Ishikawa (cell line): ENCODE measurements around the gene SLC2A14.
"Not testable (repeated sequence)": the region's sequence is repeated elsewhere in the genome, so short reads cannot be mapped to it uniquely, and the experiment has no call there.

ENCODE experiments used
- CEBPB ChIP-seq: IDR thresholded peaks from 2 replicates; pipeline ENCODE4 v1.6.1; 2012
- CREB1 ChIP-seq: IDR thresholded peaks from 2 replicates; pipeline ENCODE4 v1.6.1; 2012; ENCODE audit warnings: low read depth
- EGR1 ChIP-seq: IDR thresholded peaks from 2 replicates; pipeline ENCODE4 v1.6.1; 2012
- EP300 ChIP-seq: IDR thresholded peaks from 2 replicates; pipeline ENCODE4 v1.6.1; 2012; ENCODE audit warnings: borderline replicate concordance
- FOXM1 ChIP-seq: IDR thresholded peaks from 2 replicates; pipeline ENCODE4 v1.6.1; 2012; ENCODE audit warnings: low read depth, borderline replicate concordance
- MAX ChIP-seq: IDR thresholded peaks from 2 replicates; pipeline ENCODE4 v1.6.1; 2012
- NFIC ChIP-seq: IDR thresholded peaks from 2 replicates; pipeline ENCODE4 v1.6.1; 2012
- RAD21 ChIP-seq: IDR thresholded peaks from 2 replicates; pipeline ENCODE4 v1.6.1; 2012; ENCODE audit warnings: low read depth
- TAF1 ChIP-seq: IDR thresholded peaks from 2 replicates; pipeline ENCODE4 v1.6.1; 2012; ENCODE audit warnings: low read depth, mild to moderate bottlenecking
- TCF12 ChIP-seq: IDR thresholded peaks from 2 replicates; pipeline ENCODE4 v1.6.1; 2012; ENCODE audit warnings: low read depth
- TEAD4 ChIP-seq: IDR thresholded peaks from 2 replicates; pipeline ENCODE4 v1.6.1; 2012
- USF1 ChIP-seq: IDR thresholded peaks from 2 replicates; pipeline ENCODE4 v1.6.1; 2012
- YY1 ChIP-seq: IDR thresholded peaks from 2 replicates; pipeline ENCODE4 v1.6.1; 2012; ENCODE audit warnings: low read depth
- ZBTB7A ChIP-seq: IDR thresholded peaks from 2 replicates; pipeline ENCODE4 v1.6.1; 2012; ENCODE audit warnings: low read depth
- TF ChIP-seq, protein P1 (sequence below): IDR thresholded peaks from 2 replicates; pipeline ENCODE4 v1.6.1; 2012; ENCODE audit warnings: low read depth, mild to moderate bottlenecking

Gene SLC2A14

DNA sequence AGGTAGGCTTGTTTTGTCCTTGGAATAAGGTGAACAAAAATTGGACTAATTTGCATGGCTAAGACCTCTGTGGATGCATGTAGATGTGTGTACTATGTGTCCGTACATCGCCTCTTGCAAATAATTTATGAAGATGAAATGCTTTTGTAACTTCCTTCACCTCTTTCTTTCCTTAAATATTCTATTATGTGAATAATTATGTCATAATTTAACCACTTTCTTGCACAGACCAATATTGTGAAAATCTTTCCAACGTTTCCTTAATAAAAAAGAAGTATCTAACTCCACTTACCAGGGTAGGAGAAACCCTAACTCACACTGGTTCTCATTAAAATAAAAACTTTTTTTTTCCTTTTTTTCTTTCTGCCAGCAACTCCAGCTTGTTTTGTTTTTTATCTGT lies 79.5 kb downstream of the SLC2A14 start:
- TF ChIP-seq TAF1: no peak
- TF ChIP-seq ZBTB7A: no peak
- TF ChIP-seq, protein P1, sequence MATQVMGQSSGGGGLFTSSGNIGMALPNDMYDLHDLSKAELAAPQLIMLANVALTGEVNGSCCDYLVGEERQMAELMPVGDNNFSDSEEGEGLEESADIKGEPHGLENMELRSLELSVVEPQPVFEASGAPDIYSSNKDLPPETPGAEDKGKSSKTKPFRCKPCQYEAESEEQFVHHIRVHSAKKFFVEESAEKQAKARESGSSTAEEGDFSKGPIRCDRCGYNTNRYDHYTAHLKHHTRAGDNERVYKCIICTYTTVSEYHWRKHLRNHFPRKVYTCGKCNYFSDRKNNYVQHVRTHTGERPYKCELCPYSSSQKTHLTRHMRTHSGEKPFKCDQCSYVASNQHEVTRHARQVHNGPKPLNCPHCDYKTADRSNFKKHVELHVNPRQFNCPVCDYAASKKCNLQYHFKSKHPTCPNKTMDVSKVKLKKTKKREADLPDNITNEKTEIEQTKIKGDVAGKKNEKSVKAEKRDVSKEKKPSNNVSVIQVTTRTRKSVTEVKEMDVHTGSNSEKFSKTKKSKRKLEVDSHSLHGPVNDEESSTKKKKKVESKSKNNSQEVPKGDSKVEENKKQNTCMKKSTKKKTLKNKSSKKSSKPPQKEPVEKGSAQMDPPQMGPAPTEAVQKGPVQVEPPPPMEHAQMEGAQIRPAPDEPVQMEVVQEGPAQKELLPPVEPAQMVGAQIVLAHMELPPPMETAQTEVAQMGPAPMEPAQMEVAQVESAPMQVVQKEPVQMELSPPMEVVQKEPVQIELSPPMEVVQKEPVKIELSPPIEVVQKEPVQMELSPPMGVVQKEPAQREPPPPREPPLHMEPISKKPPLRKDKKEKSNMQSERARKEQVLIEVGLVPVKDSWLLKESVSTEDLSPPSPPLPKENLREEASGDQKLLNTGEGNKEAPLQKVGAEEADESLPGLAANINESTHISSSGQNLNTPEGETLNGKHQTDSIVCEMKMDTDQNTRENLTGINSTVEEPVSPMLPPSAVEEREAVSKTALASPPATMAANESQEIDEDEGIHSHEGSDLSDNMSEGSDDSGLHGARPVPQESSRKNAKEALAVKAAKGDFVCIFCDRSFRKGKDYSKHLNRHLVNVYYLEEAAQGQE: no peak
- no peak for TF ChIP-seq NFIC
- TF ChIP-seq EP300: no peak
- no peak for TF ChIP-seq RAD21
- no peak for TF ChIP-seq FOXM1
- TF ChIP-seq CEBPB: no peak
- no peak for TF ChIP-seq CREB1
- no peak for TF ChIP-seq TEAD4
- TF ChIP-seq EGR1: no peak
- no peak for TF ChIP-seq USF1
- TF ChIP-seq TCF12: no peak
- TF ChIP-seq MAX: no peak
- no peak for TF ChIP-seq YY1

DNA sequence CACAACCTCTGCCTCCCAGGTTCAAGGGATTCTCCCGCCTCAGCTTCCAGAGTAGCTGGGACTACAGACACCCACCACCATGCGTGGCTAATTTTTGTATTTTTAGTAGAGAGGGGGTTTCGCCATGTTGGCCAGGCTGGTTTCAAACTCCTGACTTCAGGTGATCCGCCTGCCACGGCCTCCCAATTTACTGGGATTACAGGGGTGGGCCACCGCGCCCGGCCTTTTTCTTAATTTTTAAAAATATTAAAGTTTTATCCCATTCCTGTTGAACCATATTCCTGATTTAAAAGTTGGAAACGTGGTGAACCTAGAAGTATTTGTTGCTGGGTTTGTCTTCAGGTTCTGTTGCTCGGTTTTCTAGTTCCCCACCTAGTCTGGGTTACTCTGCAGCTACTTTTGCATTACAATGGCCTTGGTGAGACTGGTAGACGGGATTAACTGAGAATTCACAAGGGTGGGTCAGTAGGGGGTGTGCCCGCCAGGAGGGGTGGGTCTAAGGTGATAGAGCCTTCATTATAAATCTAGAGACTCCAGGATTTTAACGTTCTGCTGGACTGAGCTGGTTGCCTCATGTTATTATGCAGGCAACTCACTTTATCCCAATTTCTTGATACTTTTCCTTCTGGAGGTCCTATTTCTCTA lies 83.7 kb downstream of the SLC2A14 start, which contains the start of gene NANOG:
NANOG (plus strand) TSS at position 519 of the 645 bp plus-strand sequence. CDS start 213 bp downstream, outside the sequence.
- not testable (repeated sequence) for TF ChIP-seq USF1, TEAD4, FOXM1

GRCh38 chr12:7788294-7788660 lies 84.4 kb downstream of the SLC2A14 start:
- TF ChIP-seq, protein P1: no peak

GRCh38 chr12:7787574-7788293 lies 85.0 kb downstream of the SLC2A14 start:
- TF ChIP-seq ZBTB7A (no peak), MAX (no peak), TAF1 (no peak), TEAD4 (no peak), USF1 (no peak), NFIC (no peak), YY1 (no peak), RAD21 (no peak), CREB1 (no peak), TCF12 (no peak), EGR1 (no peak), FOXM1 (no peak), EP300 (no peak), CEBPB (no peak)
- TF ChIP-seq, protein P1: no peak
